Adrenal gland (tissue), 12 donors: Measurements from ENCODE around the gene SLC25A23. TPM values are rescaled to one million over a fixed set of nuclear protein-coding genes. Genes with fewer than 3 reads are reported as not detected.
A peak's percentile ranks its signal among the peaks of the same experiment; 100 is the strongest.

Source experiments
- DNase-seq, 7 donors: peaks; one replicate each; pipeline ENCODE4 v3.0.0-alpha.2; 2019 to 2020
- H3K27ac ChIP-seq, 5 donors: fragments of 200-600 bp; sonication (generic) in 4 of 5; 1 replicate in 3 of 5; 2 replicates in 2 of 5; pipeline versions ENCODE4 v1.5.1 to v1.8.0; 2016 to 2020; ENCODE audit warnings: mild to moderate bottlenecking in 1 of 5
- H3K27me3 ChIP-seq: fragments of 200-600 bp; 2 replicates; pipeline ENCODE4 v1.8.0; 2021
- H3K36me3 ChIP-seq, 2 donors: fragments of 200-600 bp; replicated peaks in 1 of 2; 1 replicate in 1 of 2; 2 replicates in 1 of 2; pipeline versions ENCODE4 v1.5.1 to v1.8.0; 2018 to 2022
- H3K4me1 ChIP-seq, 2 donors: fragments of 200-600 bp; replicated peaks in 1 of 2; 1 replicate in 1 of 2; 2 replicates in 1 of 2; pipeline versions ENCODE4 v1.5.1 to v1.8.0; 2018 to 2021
- H3K4me3 ChIP-seq, 4 donors: fragments of 200-600 bp; sonication (generic) in 3 of 4; one replicate each; pipeline ENCODE4 v1.5.1; 2016 to 2018
- H3K9me3 ChIP-seq, 3 donors: fragments of 200-600 bp; sonication (generic) in 1 of 3; replicated peaks in 1 of 3; 1 replicate in 2 of 3; 2 replicates in 1 of 3; pipeline versions ENCODE4 v1.5.1 to v1.8.0; 2016 to 2021
- CTCF ChIP-seq, 6 experiments: fragments of 450-650 bp in 4 of 6; fragments of 200-600 bp in 2 of 6; sonication (generic) in 1 of 6; IDR thresholded peaks; 1 replicate in 5 of 6; 2 replicates in 1 of 6; pipeline versions ENCODE4 v1.5.1 to v1.8.0; 2016 to 2021; ENCODE audit warnings: antibody characterized with exemption in 6 of 6, mild to moderate bottlenecking in 2 of 6, moderate library complexity in 1 of 6
- POLR2A ChIP-seq, 2 donors: fragments of 450-650 bp; IDR thresholded peaks; one replicate each; pipeline ENCODE4 v1.6.1; 2017; ENCODE audit warnings: antibody characterized with exemption in 2 of 2, mild to moderate bottlenecking in 2 of 2, moderate library complexity in 1 of 2
- WGBS, 4 donors: extraction: QIAGEN DNeasy Blood & Tissue Kit in 2 of 4; methylation state at CpG; one replicate each; pipeline versions ENCODE4 v1.1.5 to v1.1.7; 2013 to 2017; 5-methylcytosine and 5-hydroxymethylcytosine counted together
- intact Hi-C, 2 donors: fragments of 100-400 bp; cut with DNase I; formaldehyde crosslinking; loops; one replicate each; pipeline versions ENCODE4 v1.14.1 to v1.15.0; 2022 to 2023
- polyA plus RNA-seq, 3 donors: library from polyadenylated mRNA; stranded (reverse); fragments of 200-250 nt in 2 of 3; fragments of 350-450 nt in 1 of 3; fragmentation: Illumina TruSeq in 1 of 3; extraction: RNeasy Lipid Tissue Mini Kit (QIAGEN cat#74804) in 1 of 3; gene quantifications; one replicate each; pipeline ENCODE4 v1.2.3, GENCODE V29; 2013 to 2014
- total RNA-seq, 9 donors: library from RNA; depleted of rRNA in 4 of 9; stranded (reverse); fragments of >200 nt in 4 of 9; fragments of 120-200 nt in 1 of 9; fragmentation: NEBNext Ultra II Directional in 1 of 9; extraction: Animal tissue kit (Norgen Biotek cat#: 25700) in 1 of 9; gene quantifications; one replicate each; pipeline versions ENCODE4 v1.1.0 to v1.2.4, GENCODE V29; 2013 to 2023
- donor health status: healthy with polysubstance abuse.
- donor health status: Bipolar disorder and iron deficiency.
- donor health status: DM: yes; HTN: yes; CAD: no.
- donor health status: DM: no; HTN: no; CAD: no.
- donor health status: DM: no; HTN: no; CAD: no.
- donor health status: DM: yes; HTN: yes; CAD: no.

The SLC25A23 gene
- total and polyA plus RNA-seq, 12 donors = 41.2 to 189 (median 69.1) TPM

DNA sequence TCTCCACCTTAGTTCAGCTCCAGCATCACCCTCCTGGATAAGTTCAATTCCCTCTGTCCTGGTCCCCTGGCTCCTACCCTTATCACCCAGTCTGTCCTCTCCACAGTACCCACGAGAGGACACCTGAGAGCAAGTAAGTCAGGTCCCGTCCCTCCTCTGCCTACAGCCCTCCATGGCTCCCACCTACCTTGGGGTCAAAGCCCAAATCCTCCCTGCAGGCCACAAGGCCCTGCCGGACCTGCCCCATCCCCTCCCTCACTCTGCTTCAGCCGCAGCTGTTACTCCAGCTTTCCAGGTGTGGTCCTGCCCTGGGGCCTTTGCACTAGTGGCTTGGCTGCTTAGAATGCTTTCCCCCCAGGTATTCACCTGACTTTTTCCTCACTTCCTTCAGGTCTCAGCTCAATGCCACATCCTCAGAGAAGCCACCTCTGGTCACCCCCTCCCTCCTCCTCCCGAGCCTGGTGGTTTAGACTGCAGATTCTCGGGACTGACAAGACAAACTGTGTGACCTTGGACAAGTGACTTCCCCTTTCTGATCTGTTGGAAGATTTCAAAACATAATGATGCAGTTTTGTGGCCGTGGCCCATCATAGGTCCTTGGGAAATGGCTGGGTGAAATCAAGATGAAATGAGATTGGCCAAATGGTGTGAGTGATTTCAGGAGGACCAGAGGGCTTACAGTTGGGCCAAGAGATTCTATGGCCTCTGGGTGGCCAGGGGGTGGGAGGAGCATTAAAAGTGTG lies 38.9 kb upstream of the SLC25A23 start:
- peak overlapping the region; percentile 2 to 87 (median 36) for H3K27ac ChIP-seq
- intact Hi-C loops = no loop called here
- 38 to 64% (median 44%) methylated on average over 7 of the region's 7 CpGs for WGBS, 4 donors

DNA sequence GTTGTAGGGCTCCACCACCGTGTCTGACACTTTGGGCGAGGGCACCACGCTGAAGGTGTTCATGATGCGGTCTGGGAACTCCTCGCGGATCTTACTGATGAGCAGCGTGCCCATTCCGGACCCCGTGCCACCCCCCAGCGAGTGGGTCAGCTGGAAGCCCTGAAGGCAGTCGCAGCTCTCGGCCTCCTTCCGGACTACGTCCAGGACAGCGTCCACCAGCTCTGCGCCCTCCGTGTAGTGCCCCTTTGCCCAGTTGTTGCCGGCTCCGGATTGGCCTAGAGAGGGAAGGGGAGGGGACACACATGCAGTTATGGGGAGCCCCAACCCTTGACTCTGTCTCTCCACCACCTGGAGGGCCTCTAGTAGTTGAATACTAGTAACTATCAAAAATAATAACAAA lies 36.4 kb upstream of the SLC25A23 start:
- H3K4me3 ChIP-seq = no peak overlapping the region
- no peaks in the 10 kb centered on the region for H3K27me3 ChIP-seq
- no peaks in the 10 kb centered on the region for H3K36me3 ChIP-seq
- 89 to 94% (median 93%) methylated on average over 18 to 19 of the region's 19 CpGs for WGBS, 4 donors
- no peak for TF ChIP-seq CTCF (IDR thresholded peaks at IDR 0.05)
- TF ChIP-seq POLR2A (IDR thresholded peaks at IDR 0.05) = no peak
- intact Hi-C loops = no loop called here
- peaks cover 4 to 26% of the 10 kb centered on the region in 2 donors for H3K4me1 ChIP-seq
- H3K9me3 ChIP-seq = no peaks in the 10 kb centered on the region
- H3K27ac ChIP-seq = no peak overlapping the region
- no peak for DNase-seq

More for the DNA sequence above, 38.9 kb upstream of the SLC25A23 start:
- H3K27me3 ChIP-seq = no peaks in the 10 kb centered on the region
- TF ChIP-seq POLR2A (IDR thresholded peaks at IDR 0.05) = no peak
- no peak for TF ChIP-seq CTCF (IDR thresholded peaks at IDR 0.05)
- H3K36me3 ChIP-seq = no peaks in the 10 kb centered on the region
- peak overlapping the region in 1 of 4 donors; percentile 59 for H3K4me3 ChIP-seq
- DNase-seq = peak in 6 of 7 donors; percentile 66 to 86 (median 74)
- peaks cover 12 to 37% of the 10 kb centered on the region in 2 donors for H3K4me1 ChIP-seq
- H3K9me3 ChIP-seq = no peaks in the 10 kb centered on the region

- no peaks in the 10 kb centered on the region for H3K36me3 ChIP-seq
- no peaks in the 10 kb centered on the region for H3K27me3 ChIP-seq
- no peak overlapping the region for H3K27ac ChIP-seq
- 71 to 75% (median 74%) methylated on average over 8 of the region's 8 CpGs for WGBS, 4 donors
- intact Hi-C loops = no loop called here
- TF ChIP-seq CTCF (IDR thresholded peaks at IDR 0.05) (no peak), POLR2A (IDR thresholded peaks at IDR 0.05) (no peak)
- no peaks in the 10 kb centered on the region for H3K9me3 ChIP-seq
- peaks cover 0 to 14% of the 10 kb centered on the region in 2 donors for H3K4me1 ChIP-seq
- no peak for DNase-seq
- H3K4me3 ChIP-seq = no peak overlapping the region
Measured at GRCh38 chr19:6494438-6495036, 34.9 kb upstream of the SLC25A23 start.

GRCh38 chr19:6491802-6492592 lies 32.4 kb upstream of the SLC25A23 start:
- intact Hi-C loops = no loop called here
- Histone ChIP-seq H3K4me3 (no peak overlapping the region), H3K36me3 (no peaks in the 10 kb centered on the region), H3K4me1 (no peaks in the 10 kb centered on the region), H3K27me3 (no peaks in the 10 kb centered on the region), H3K27ac (peak overlapping the region in 1 of 5 donors; percentile 65), H3K9me3 (no peaks in the 10 kb centered on the region)
- WGBS, 4 donors = 52 to 77% (median 66%) methylated on average over 4 of the region's 4 CpGs
- peak in 2 of 7 donors; percentile 43 to 49 for DNase-seq
- TF ChIP-seq POLR2A (IDR thresholded peaks at IDR 0.05) (no peak), CTCF (IDR thresholded peaks at IDR 0.05) (no peak)
